H1 (cell line): ENCODE measurements around the gene UBE3B. TPM values are rescaled to one million over a fixed set of nuclear protein-coding genes. Genes with fewer than 3 reads are reported as not detected.

Experiments used
- CTCF ChIA-PET: fragments of 300-600 bp; sonication (Branson Sonifier 250); formaldehyde crosslinking; loops from one replicate; lab custom pipeline; 2021; ENCODE audit not compliant: partially characterized antibody; lab: Charles Lee
- POLR2A ChIA-PET: fragments of 300-600 bp; sonication (Branson Sonifier 250); formaldehyde crosslinking; loops from one replicate; lab custom pipeline; 2021; ENCODE audit warnings: inconsistent platforms; ENCODE audit not compliant: partially characterized antibody; lab: Charles Lee
- DNase-seq, 2 experiments: peaks; one replicate each; pipeline versions ENCODE4 v3.0.0 to v3.0.0-alpha.2; 2010 to 2022; ENCODE audit warnings: low spot score in 2 of 2, low read depth in 1 of 2, mixed read lengths in 1 of 2
- FAIRE-seq: peaks from 2 replicates; lab custom pipeline; 2011; peaks lifted over from hg19 to GRCh38; lab: Jason Lieb, UNC
- H2AFZ ChIP-seq: 2 replicates; pipeline ENCODE4 v1.8.1; 2012; ENCODE audit warnings: low read length, inconsistent platforms
- H2AK5ac ChIP-seq: 2 replicates; pipeline ENCODE4 v1.6.1; 2013; ENCODE audit warnings: low read depth, low read length
- H2BK120ac ChIP-seq: replicated peaks from 2 replicates; pipeline ENCODE3; 2013; ENCODE audit warnings: low read depth, low read length, inconsistent platforms
- H2BK12ac ChIP-seq: 2 replicates; pipeline ENCODE4 v1.6.1; 2013; ENCODE audit warnings: low read depth, low read length
- H2BK15ac ChIP-seq: 2 replicates; pipeline ENCODE4 v1.6.1; 2013; ENCODE audit warnings: low read length
- H2BK20ac ChIP-seq: 2 replicates; pipeline ENCODE4 v1.6.1; 2013; ENCODE audit warnings: low read length
- H2BK5ac ChIP-seq: 2 replicates; pipeline ENCODE4 v1.6.1; 2013; ENCODE audit warnings: low read depth, low read length
- H3K14ac ChIP-seq: 2 replicates; pipeline ENCODE4 v1.6.1; 2013; ENCODE audit warnings: inconsistent platforms; ENCODE audit not compliant: insufficient read length
- H3K18ac ChIP-seq: 2 replicates; pipeline ENCODE4 v1.6.1; 2013; ENCODE audit warnings: low read length; ENCODE audit errors: extremely low read depth
- H3K23ac ChIP-seq: 2 replicates; pipeline ENCODE4 v1.6.1; 2013; ENCODE audit warnings: inconsistent platforms; ENCODE audit not compliant: insufficient read length
- H3K23me2 ChIP-seq: 2 replicates; pipeline ENCODE4 v1.6.1; 2013; ENCODE audit warnings: low read depth, low read length
- H3K27ac ChIP-seq: 2 replicates; pipeline ENCODE4 v1.6.1; 2011; ENCODE audit warnings: low read depth, low read length, inconsistent platforms
- H3K27me3 ChIP-seq, 4 experiments: replicated peaks in 1 of 4; 1 replicate in 1 of 4; 2 replicates in 3 of 4; pipeline versions ENCODE4 v1.6.1 to v1.8.1; 2011 to 2013; ENCODE audit warnings: low read length in 3 of 4, mild to moderate bottlenecking in 3 of 4, inconsistent platforms in 2 of 4, mixed read lengths in 2 of 4, moderate library complexity in 1 of 4; ENCODE audit not compliant: control insufficient read depth in 3 of 4, insufficient read depth in 3 of 4; ENCODE audit errors: extremely low read depth in 1 of 4
- H3K36me3 ChIP-seq, 4 experiments: 2 replicates each; pipeline versions ENCODE4 v1.6.1 to v1.8.1; 2011 to 2013; ENCODE audit warnings: mild to moderate bottlenecking in 4 of 4, low read length in 3 of 4, moderate library complexity in 2 of 4, control low read depth in 1 of 4, inconsistent platforms in 1 of 4; ENCODE audit not compliant: insufficient read depth in 4 of 4, control insufficient read depth in 2 of 4
- H3K4ac ChIP-seq: replicated peaks from 2 replicates; pipeline ENCODE3; 2013; ENCODE audit warnings: low read length, low read depth, mixed read lengths, inconsistent platforms; ENCODE audit not compliant: insufficient read length
- H3K4me1 ChIP-seq, 4 experiments: replicated peaks in 1 of 4; 1 replicate in 1 of 4; 2 replicates in 3 of 4; pipeline versions ENCODE4 v1.6.1 to v1.8.1; 2011 to 2013; ENCODE audit warnings: low read length in 3 of 4, inconsistent platforms in 2 of 4, mixed read lengths in 1 of 4; ENCODE audit not compliant: insufficient read depth in 4 of 4, control insufficient read depth in 3 of 4
- H3K4me2 ChIP-seq, 2 experiments: 2 replicates each; pipeline versions ENCODE4 v1.6.1 to v1.8.1; 2011 to 2013; ENCODE audit warnings: low read depth in 2 of 2, low read length in 2 of 2, control low read depth in 1 of 2, inconsistent platforms in 1 of 2, mild to moderate bottlenecking in 1 of 2; ENCODE audit not compliant: insufficient read depth in 1 of 2
- H3K4me3 ChIP-seq, 4 experiments: fragments of 200-600, 300-600 bp in 1 of 4; sonication (generic), shearing (Covaris generic), sonication (Bioruptor Twin) in 1 of 4; 2 replicates each; pipeline versions ENCODE4 v1.5.1 to v1.8.1; 2011 to 2016; ENCODE audit warnings: low read length in 4 of 4, low read depth in 3 of 4, control low read depth in 2 of 4, inconsistent platforms in 2 of 4, mild to moderate bottlenecking in 2 of 4, mixed read lengths in 1 of 4, moderate library complexity in 1 of 4; ENCODE audit not compliant: insufficient read depth in 2 of 4; ENCODE audit errors: extremely low read depth in 1 of 4
- H3K56ac ChIP-seq: replicated peaks from 2 replicates; pipeline ENCODE3; 2013; ENCODE audit warnings: low read depth, mild to moderate bottlenecking, mixed read lengths, low read length, inconsistent platforms; ENCODE audit not compliant: insufficient read length
- H3K79me1 ChIP-seq: 2 replicates; pipeline ENCODE4 v1.6.1; 2013; ENCODE audit warnings: low read depth, low read length, control low read depth
- H3K79me2 ChIP-seq, 2 experiments: 2 replicates each; pipeline versions ENCODE4 v1.6.1 to v1.8.1; 2012 to 2013; ENCODE audit warnings: low read length in 2 of 2, mild to moderate bottlenecking in 2 of 2, inconsistent platforms in 1 of 2; ENCODE audit not compliant: insufficient read depth in 2 of 2, control insufficient read depth in 1 of 2
- H3K9ac ChIP-seq, 4 experiments: replicated peaks in 1 of 4; 1 replicate in 1 of 4; 2 replicates in 3 of 4; pipeline versions ENCODE4 v1.6.1 to v1.8.1; 2011 to 2013; ENCODE audit warnings: low read depth in 3 of 4, low read length in 3 of 4, control low read depth in 2 of 4, mild to moderate bottlenecking in 2 of 4, moderate library complexity in 2 of 4, inconsistent platforms in 1 of 4; ENCODE audit errors: extremely low read depth in 1 of 4
- H3K9me3 ChIP-seq, 2 experiments: 2 replicates each; pipeline versions ENCODE4 v1.6.1 to v1.8.1; 2012 to 2013; ENCODE audit warnings: mild to moderate bottlenecking in 2 of 2, moderate library complexity in 2 of 2, control low read depth in 1 of 2, inconsistent platforms in 1 of 2, low read depth in 1 of 2, low read length in 1 of 2, mixed read lengths in 1 of 2; ENCODE audit not compliant: insufficient read depth in 2 of 2
- H4K20me1 ChIP-seq, 2 experiments: replicated peaks in 1 of 2; 2 replicates each; pipeline versions ENCODE3 to v1.8.1; 2011 to 2013; ENCODE audit warnings: inconsistent platforms in 2 of 2, low read length in 2 of 2, mild to moderate bottlenecking in 1 of 2; ENCODE audit not compliant: insufficient read depth in 2 of 2, control insufficient read depth in 1 of 2
- H4K5ac ChIP-seq: 2 replicates; pipeline ENCODE4 v1.6.1; 2013; ENCODE audit warnings: low read length, low read depth, mixed read lengths, inconsistent platforms; ENCODE audit not compliant: insufficient read length
- H4K8ac ChIP-seq: 2 replicates; pipeline ENCODE4 v1.8.0; 2013; ENCODE audit warnings: mild to moderate bottlenecking, moderate library complexity, low read length, inconsistent platforms; ENCODE audit not compliant: insufficient read depth; ENCODE audit errors: extremely low read depth
- H4K91ac ChIP-seq: replicated peaks from 2 replicates; pipeline ENCODE3; 2013; ENCODE audit warnings: low read length, mixed read lengths, inconsistent platforms; ENCODE audit not compliant: insufficient read length
- CBX8 ChIP-seq: fragments of 300-800, 300-1000 bp; sonication (generic); IDR thresholded peaks from 2 replicates; pipeline ENCODE4 v1.7.1; 2016; ENCODE audit warnings: low read depth, low read length, borderline replicate concordance
- CEBPB ChIP-seq: IDR thresholded peaks from 2 replicates; pipeline ENCODE4 v1.6.1; 2012; ENCODE audit warnings: low read depth, low read length
- CHD1 ChIP-seq: IDR thresholded peaks from 2 replicates; pipeline ENCODE4 v1.6.1; 2012; ENCODE audit warnings: low read depth, low read length, improper control_type of control experiment
- CHD2 ChIP-seq: IDR thresholded peaks from 2 replicates; pipeline ENCODE4 v1.6.1; 2012; ENCODE audit warnings: low read length, improper control_type of control experiment
- EP300 ChIP-seq, 2 experiments: IDR thresholded peaks; 1 replicate in 1 of 2; 2 replicates in 1 of 2; pipeline ENCODE4 v1.6.1; 2011 to 2012; ENCODE audit warnings: low read depth in 2 of 2, low read length in 2 of 2, mild to moderate bottlenecking in 2 of 2, borderline replicate concordance in 1 of 2, inconsistent platforms in 1 of 2, moderate library complexity in 1 of 2
- POLR2A ChIP-seq, 2 experiments: IDR thresholded peaks; 1 replicate in 1 of 2; 2 replicates in 1 of 2; pipeline ENCODE4 v1.6.1; 2011; ENCODE audit warnings: low read depth in 2 of 2, low read length in 2 of 2, mild to moderate bottlenecking in 2 of 2; ENCODE audit errors: control extremely low read depth in 1 of 2
- RAD21 ChIP-seq, 2 experiments: IDR thresholded peaks in 1 of 2; conservative IDR thresholded peaks in 1 of 2; 2 replicates each; pipeline ENCODE4 v1.6.1; 2011; ENCODE audit warnings: low read depth in 2 of 2, low read length in 2 of 2, improper control_type of control experiment in 1 of 2, inconsistent platforms in 1 of 2, mild to moderate bottlenecking in 1 of 2, moderate library complexity in 1 of 2
- RXRA ChIP-seq: IDR thresholded peaks from 2 replicates; pipeline ENCODE4 v1.6.1; 2011; ENCODE audit warnings: low read depth, mild to moderate bottlenecking, low read length, moderate library complexity; ENCODE audit not compliant: insufficient read depth
- SIN3A ChIP-seq, 2 experiments: IDR thresholded peaks in 1 of 2; conservative IDR thresholded peaks in 1 of 2; 2 replicates each; pipeline ENCODE4 v1.6.1; 2011 to 2012; ENCODE audit warnings: low read length in 2 of 2, improper control_type of control experiment in 1 of 2, low read depth in 1 of 2, mild to moderate bottlenecking in 1 of 2
- USF2 ChIP-seq: IDR thresholded peaks from 2 replicates; pipeline ENCODE4 v1.6.1; 2011; ENCODE audit warnings: low read length, improper control_type of control experiment
- WGBS, 2 experiments: shearing (Covaris generic) in 1 of 2; methylation state at CpG; one replicate each; pipeline versions ENCODE4 v1.1.6 to v1.1.7; 2013 to 2015; ENCODE audit warnings: low lambda C conversion rate in 2 of 2, mixed read lengths in 2 of 2, inconsistent platforms in 1 of 2, low coverage in 1 of 2, missing lambda C conversion rate in 1 of 2; ENCODE audit not compliant: insufficient replicate concordance in 2 of 2, insufficient coverage in 1 of 2, insufficient read length in 1 of 2; ENCODE audit errors: extremely low coverage in 1 of 2, missing lambda C conversion rate in 1 of 2; 5-methylcytosine and 5-hydroxymethylcytosine counted together
- polyA plus RNA-seq, 7 experiments: library from polyadenylated mRNA; depleted of rRNA in 3 of 7; stranded (reverse) in 5 of 7; unstranded in 2 of 7; fragments of >200 nt in 5 of 7; fragments of 200-250 nt in 2 of 7; gene quantifications; 1 replicate in 5 of 7; 2 replicates in 1 of 7; 4 replicates in 1 of 7; pipeline versions ENCODE4 v1.2.1 to v1.2.3, GENCODE V29; 2011 to 2013; ENCODE audit warnings: missing spikeins in 2 of 7, mixed read lengths in 2 of 7
- total RNA-seq: library from RNA; stranded (reverse); fragmentation: NEBNext Ultra II Directional; extraction: Animal tissue kit (Norgen Biotek cat#: 25700); gene quantifications from 2 replicates; pipeline ENCODE4 v1.2.1, GENCODE V29; 2021

UBE3B gene
- total and polyA plus RNA-seq, 2 of the 8 experiments (the other 6 are each of a cell fraction or from before 2014, with no cell fraction given) = 14.0 to 21.1 TPM

DNA sequence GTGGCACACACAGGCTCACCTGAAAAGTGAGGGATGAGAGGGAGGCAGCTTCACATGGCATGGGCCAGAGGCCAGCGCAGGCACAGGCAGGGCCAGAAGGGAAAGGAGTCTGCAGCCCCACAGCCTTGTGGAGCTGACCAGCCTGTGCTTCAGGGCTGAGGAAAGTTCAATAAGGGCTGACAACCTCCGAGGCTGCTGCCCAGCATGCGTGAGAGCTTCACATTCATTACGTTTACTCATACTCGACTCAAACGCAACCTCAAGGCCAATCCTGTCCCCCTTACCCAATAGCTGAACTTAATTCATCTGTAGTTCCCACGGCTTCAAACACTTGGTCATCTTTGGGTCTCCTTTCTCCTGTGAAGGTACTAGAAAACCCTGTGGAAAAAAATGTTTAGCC is 91.1 kb downstream of the UBE3B start:
- Histone ChIP-seq H2AFZ (no peak overlapping the region), H4K8ac (no peak overlapping the region), H3K27ac (no peak overlapping the region), H4K20me1 (no peaks in the 10 kb centered on the region), H2BK12ac (no peak overlapping the region), H3K27me3 (no peaks in the 10 kb centered on the region), H3K23me2 (no peaks in the 10 kb centered on the region), H3K9ac (no peak overlapping the region), H4K91ac (no peak overlapping the region), H3K18ac (no peak overlapping the region), H3K4me1 (peaks cover 0 to 2% (median 0%) of the 10 kb centered on the region in 4 experiments; a peak in 1 of 7 replicates), H2BK20ac (no peak overlapping the region), H3K4me2 (no peak overlapping the region), H3K4me3 (no peak overlapping the region), H4K5ac (no peak overlapping the region), H3K4ac (no peak overlapping the region), H2AK5ac (no peak overlapping the region), H3K36me3 (peaks cover 2 to 18% (median 8%) of the 10 kb centered on the region in 4 experiments; a peak in 4 of 8 replicates), H2BK15ac (no peak overlapping the region), H3K14ac (no peak overlapping the region), H3K9me3 (no peaks in the 10 kb centered on the region), H3K79me1 (no peaks in the 10 kb centered on the region), H2BK120ac (no peak overlapping the region), H3K23ac (no peak overlapping the region), H3K56ac (no peak overlapping the region), H2BK5ac (no peak overlapping the region), H3K79me2 (no peaks in the 10 kb centered on the region)
- ChIA-PET CTCF (interaction anchor here (1.6 to 6.1 kb wide), 2 partner anchors 29 to 50 kb away, joined by 5 to 40 read pairs; no protein-coding TSS in a partner anchor), POLR2A (interaction anchor here (1.3 to 1.6 kb wide), 2 partner anchors 9 to 26 kb away, joined by 3 to 5 read pairs; no protein-coding TSS in a partner anchor)
- FAIRE-seq (no peak), DNase-seq (no peak)
- 76% methylated on average over 6 of the region's 7 CpGs; no CpG with 5 or more reads in 1 of the 2 experiments for WGBS, 2 experiments
- TF ChIP-seq SIN3A (conservative IDR thresholded peaks at IDR 0.05 in 1 of 2, IDR thresholded peaks at IDR 0.05 in 1 of 2; ENCODE audit: low read depth in 1 of 2, low read length in 2 of 2) (no peak), RAD21 (IDR thresholded peaks at IDR 0.05 in 1 of 2, conservative IDR thresholded peaks at IDR 0.05 in 1 of 2; ENCODE audit: low read depth in 2 of 2, low read length in 2 of 2) (no peak), CBX8 (no peak), CHD2 (no peak), POLR2A (IDR thresholded peaks at IDR 0.05; ENCODE audit: control extremely low read depth in 1 of 2, low read depth in 2 of 2, low read length in 2 of 2) (no peak), CHD1 (no peak), USF2 (no peak), EP300 (IDR thresholded peaks at IDR 0.05; ENCODE audit: borderline replicate concordance in 1 of 2, low read depth in 2 of 2, low read length in 2 of 2) (no peak), CEBPB (no peak), RXRA (no peak)
